IMR-90 (cell line): ENCODE measurements around the gene SOX8. TPM values are rescaled to one million over a fixed set of nuclear protein-coding genes. Genes with fewer than 3 reads are reported as not detected.

Experiments used
- ATAC-seq: fragments of 200-7000 bp; cut with Tn5 transposase; 2 replicates; pipeline ENCODE4 v1.9.1; 2020; ENCODE audit warnings: low read depth, mild to moderate bottlenecking, moderate library complexity
- BruUV-seq: library from RNA; stranded (reverse); fragments of 400-500 nt; replicated peaks from 2 replicates; lab custom pipeline; 2021; lab: Mats Ljungman, UMichigan
- CTCF ChIA-PET: fragments of 300-600 bp; formaldehyde crosslinking; extraction: SDS; loops from one replicate; lab custom pipeline; 2021; ENCODE audit warnings: antibody characterized with exemption; lab: Yijun Ruan, JAX
- POLR2A ChIA-PET: fragments of 300-600 bp; sonication (Branson Sonifier 250); formaldehyde crosslinking; loops from one replicate; lab custom pipeline; 2022; ENCODE audit warnings: antibody characterized with exemption; ENCODE audit not compliant: unreplicated experiment; lab: Charles Lee
- DNase-seq: peaks from one replicate; pipeline ENCODE4 v3.0.0; 2013
- H2AFZ ChIP-seq: replicated peaks from 2 replicates; pipeline ENCODE3; 2013; ENCODE audit warnings: low read length, mild to moderate bottlenecking; ENCODE audit not compliant: poor library complexity
- H2AK5ac ChIP-seq: 2 replicates; pipeline ENCODE4 v1.6.1; 2013; ENCODE audit warnings: low read depth, low read length, inconsistent platforms
- H2AK9ac ChIP-seq: replicated peaks from 2 replicates; pipeline ENCODE3; 2013; ENCODE audit warnings: mild to moderate bottlenecking, low read depth, low read length, moderate library complexity; ENCODE audit not compliant: poor library complexity
- H2BK120ac ChIP-seq: 2 replicates; pipeline ENCODE4 v1.6.1; 2013; ENCODE audit warnings: low read depth, low read length, inconsistent platforms
- H2BK15ac ChIP-seq: 3 replicates; pipeline ENCODE4 v1.6.1; 2013; ENCODE audit warnings: low read depth, low read length, inconsistent platforms
- H2BK20ac ChIP-seq: 2 replicates; pipeline ENCODE4 v1.6.1; 2013; ENCODE audit warnings: low read depth, mild to moderate bottlenecking, inconsistent platforms, low read length, moderate library complexity
- H2BK5ac ChIP-seq: 2 replicates; pipeline ENCODE4 v1.6.1; 2013; ENCODE audit warnings: mild to moderate bottlenecking, low read depth, low read length, inconsistent platforms; ENCODE audit not compliant: poor library complexity, severe bottlenecking
- H3K14ac ChIP-seq: replicated peaks from 2 replicates; pipeline ENCODE4 v1.6.1; 2013; ENCODE audit warnings: low read depth, low read length, inconsistent platforms
- H3K18ac ChIP-seq: 2 replicates; pipeline ENCODE4 v1.6.1; 2013; ENCODE audit warnings: low read depth, low read length, control low read depth
- H3K23ac ChIP-seq: 2 replicates; pipeline ENCODE4 v1.6.1; 2013; ENCODE audit warnings: low read depth, low read length, inconsistent platforms
- H3K27ac ChIP-seq: 2 replicates; pipeline ENCODE4 v1.5.1; 2013; ENCODE audit warnings: mild to moderate bottlenecking, control low read depth, low read length; ENCODE audit not compliant: insufficient read depth
- H3K27me3 ChIP-seq: 2 replicates; pipeline ENCODE4 v1.6.1; 2013; ENCODE audit warnings: low read length; ENCODE audit not compliant: control insufficient read depth, insufficient read depth
- H3K36me3 ChIP-seq: 2 replicates; pipeline ENCODE4 v1.6.1; 2013; ENCODE audit warnings: low read length, mixed read lengths; ENCODE audit not compliant: control insufficient read depth, insufficient read depth
- H3K4ac ChIP-seq: 2 replicates; pipeline ENCODE4 v1.6.1; 2013; ENCODE audit warnings: low read depth, low read length, inconsistent platforms
- H3K4me1 ChIP-seq: 2 replicates; pipeline ENCODE4 v1.6.1; 2013; ENCODE audit warnings: low read length, mixed read lengths; ENCODE audit not compliant: control insufficient read depth, insufficient read depth
- H3K4me2 ChIP-seq: 2 replicates; pipeline ENCODE4 v1.6.1; 2013; ENCODE audit warnings: low read depth, mild to moderate bottlenecking, control low read depth, low read length, moderate library complexity
- H3K4me3 ChIP-seq: 2 replicates; pipeline ENCODE4 v1.5.1; 2013; ENCODE audit warnings: low read depth, mild to moderate bottlenecking, control low read depth, low read length, moderate library complexity; ENCODE audit not compliant: insufficient read depth
- H3K56ac ChIP-seq: 2 replicates; pipeline ENCODE4 v1.6.1; 2013; ENCODE audit warnings: low read length, inconsistent platforms; ENCODE audit not compliant: insufficient read depth; ENCODE audit errors: extremely low read depth
- H3K79me1 ChIP-seq, 2 experiments: 2 replicates each; pipeline ENCODE4 v1.6.1; 2013; ENCODE audit warnings: low read length in 2 of 2, inconsistent platforms in 1 of 2, low read depth in 1 of 2
- H3K9ac ChIP-seq: 2 replicates; pipeline ENCODE4 v1.6.1; 2013; ENCODE audit warnings: low read depth, low read length, control low read depth
- H3K9me1 ChIP-seq: 2 replicates; pipeline ENCODE4 v1.6.1; 2013; ENCODE audit warnings: low read length, inconsistent platforms; ENCODE audit not compliant: insufficient read depth
- H3K9me3 ChIP-seq: 2 replicates; pipeline ENCODE4 v1.6.1; 2013; ENCODE audit warnings: low read length; ENCODE audit not compliant: control insufficient read depth, insufficient read depth
- H4K20me1 ChIP-seq: 2 replicates; pipeline ENCODE4 v1.6.1; 2013; ENCODE audit warnings: low read length, inconsistent platforms; ENCODE audit not compliant: insufficient read depth
- H4K5ac ChIP-seq: 2 replicates; pipeline ENCODE4 v1.6.1; 2013; ENCODE audit warnings: mild to moderate bottlenecking, low read depth, low read length, control low read depth
- H4K8ac ChIP-seq, 2 experiments: 2 replicates each; pipeline ENCODE4 v1.6.1; 2013; ENCODE audit warnings: low read depth in 2 of 2, low read length in 2 of 2, control low read depth in 1 of 2, inconsistent platforms in 1 of 2
- H4K91ac ChIP-seq: 2 replicates; pipeline ENCODE4 v1.6.1; 2013; ENCODE audit warnings: low read depth, low read length, inconsistent platforms; ENCODE audit not compliant: insufficient read depth
- CEBPB ChIP-seq: IDR thresholded peaks from 2 replicates; pipeline ENCODE4 v1.6.1; 2012; ENCODE audit warnings: low read depth, low read length, improper control_type of control experiment
- CHD1 ChIP-seq: IDR thresholded peaks from 2 replicates; pipeline ENCODE4 v1.6.1; 2012; ENCODE audit warnings: low read depth, low read length, improper control_type of control experiment
- MAFK ChIP-seq: IDR thresholded peaks from 2 replicates; pipeline ENCODE4 v1.6.1; 2012; ENCODE audit warnings: low read depth, low read length, improper control_type of control experiment
- RAD21 ChIP-seq: IDR thresholded peaks from 2 replicates; pipeline ENCODE4 v1.6.1; 2012; ENCODE audit warnings: low read length, improper control_type of control experiment
- RFX5 ChIP-seq: IDR thresholded peaks from 2 replicates; pipeline ENCODE4 v1.8.0; 2012; ENCODE audit warnings: low read depth, mild to moderate bottlenecking, low read length, moderate library complexity
- WGBS, 2 experiments: methylation state at CpG; one replicate each; pipeline versions ENCODE4 v1.1.5 to v1.1.7; 2013; ENCODE audit warnings: missing lambda C conversion rate in 2 of 2; ENCODE audit not compliant: insufficient read length in 1 of 2; ENCODE audit errors: extremely low coverage in 2 of 2; 5-methylcytosine and 5-hydroxymethylcytosine counted together
- dilution Hi-C: fragments of 300-500 bp; cut with HindIII; formaldehyde crosslinking; loops from one replicate; pipeline ENCODE4 v1.14.3; 2018; ENCODE audit warnings: low sequenced_read_pairs; ENCODE audit not compliant: unreplicated experiment
- in situ Hi-C: fragments of 300-500 bp; cut with MboI; formaldehyde crosslinking; loops from 3 replicates; pipeline ENCODE4 v1.14.3; 2019; ENCODE audit warnings: low sequenced_read_pairs, inconsistent platforms, mixed read lengths
- intact Hi-C: fragments of 100-400 bp; cut with micrococcal nuclease; formaldehyde crosslinking; loops from 2 replicates; pipeline ENCODE4 v1.10.0; 2022
- polyA plus RNA-seq, 3 experiments: library from polyadenylated mRNA; depleted of rRNA; stranded (reverse); fragments of >200 nt; gene quantifications; 2 replicates each; pipeline ENCODE4 v1.2.3, GENCODE V29; 2012; ENCODE audit warnings: low replicate concordance in 1 of 3
- total RNA-seq: library from RNA; depleted of rRNA; stranded (reverse); fragments of >200 nt; gene quantifications from 2 replicates; pipeline ENCODE4 v1.2.3, GENCODE V29; 2012
- TF ChIP-seq, protein P1 (sequence below): fragments of 150-350 bp; IDR thresholded peaks from 2 replicates; pipeline ENCODE4 v1.6.1; 2017; ENCODE audit warnings: mild to moderate bottlenecking, antibody characterized with exemption, low read length, low read depth

The SOX8 gene
- total and polyA plus RNA-seq, 2 of the 4 experiments (the other 2 are of a cell fraction): under 0.01 to 0.26 TPM

DNA sequence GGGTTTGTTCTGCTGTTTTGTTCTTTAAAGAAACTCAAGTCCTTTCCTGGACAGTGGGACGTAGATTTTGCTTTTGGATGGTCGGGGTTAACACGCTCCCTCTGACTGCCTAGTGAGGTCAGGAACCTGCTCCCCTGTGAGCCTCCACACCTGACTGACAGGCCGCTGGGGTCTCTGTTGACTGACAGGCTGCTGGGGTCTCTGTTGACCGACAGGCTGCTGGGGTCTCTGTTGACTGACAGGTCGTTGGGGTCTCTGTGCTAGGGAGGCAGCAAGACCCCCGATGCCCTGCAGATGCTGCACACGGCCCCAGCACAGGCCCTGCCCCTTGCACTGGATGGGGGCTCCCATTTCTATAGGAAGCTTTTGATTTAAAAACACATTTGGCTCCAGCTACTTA is 44.3 kb upstream of the SOX8 start:
- 45% methylated on average over 2 of the region's 8 CpGs; no CpG with 5 or more reads in 1 of the 2 experiments for WGBS, 2 experiments
- H3K4me3 ChIP-seq: no peak overlapping the region
- H3K9ac ChIP-seq: no peak overlapping the region
- BruUV-seq: no TSS peak
- no peak overlapping the region for H2AFZ ChIP-seq
- no peak for TF ChIP-seq CHD1
- TF ChIP-seq, protein P1, sequence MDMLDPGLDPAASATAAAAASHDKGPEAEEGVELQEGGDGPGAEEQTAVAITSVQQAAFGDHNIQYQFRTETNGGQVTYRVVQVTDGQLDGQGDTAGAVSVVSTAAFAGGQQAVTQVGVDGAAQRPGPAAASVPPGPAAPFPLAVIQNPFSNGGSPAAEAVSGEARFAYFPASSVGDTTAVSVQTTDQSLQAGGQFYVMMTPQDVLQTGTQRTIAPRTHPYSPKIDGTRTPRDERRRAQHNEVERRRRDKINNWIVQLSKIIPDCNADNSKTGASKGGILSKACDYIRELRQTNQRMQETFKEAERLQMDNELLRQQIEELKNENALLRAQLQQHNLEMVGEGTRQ: no peak
- TF ChIP-seq RFX5: no peak
- TF ChIP-seq MAFK: no peak
- no peak for TF ChIP-seq CEBPB
- no peak for TF ChIP-seq RAD21
- intact Hi-C loops: no loop called here
- no peaks in the 10 kb centered on the region for H4K20me1 ChIP-seq
- in situ Hi-C loops: no loop called here
- no peak overlapping the region for H3K4ac ChIP-seq
- ChIA-PET CTCF (interaction anchor here (1.0 kb wide), 1 partner anchor 9 kb away, joined by 3 read pairs; no protein-coding TSS in a partner anchor), POLR2A (no interaction called here)
- no peak overlapping the region for H2BK15ac ChIP-seq
- ATAC-seq: no peak
- H3K4me1 ChIP-seq: no peaks in the 10 kb centered on the region
- H4K5ac ChIP-seq: no peak overlapping the region
- no peak overlapping the region for H3K56ac ChIP-seq
- no peak overlapping the region for H2BK5ac ChIP-seq
- H4K91ac ChIP-seq: no peak overlapping the region
- no peaks in the 10 kb centered on the region for H3K27me3 ChIP-seq
- H3K18ac ChIP-seq: no peak overlapping the region
- no peak overlapping the region for H2AK5ac ChIP-seq
- no peak overlapping the region for H3K4me2 ChIP-seq
- no peak for DNase-seq
- H3K36me3 ChIP-seq: peaks cover 5% of the 10 kb centered on the region
- H2AK9ac ChIP-seq: no peak overlapping the region
- H3K9me3 ChIP-seq: peaks cover 3% of the 10 kb centered on the region
- no peaks in the 10 kb centered on the region for H3K79me1 ChIP-seq
- H3K23ac ChIP-seq: no peak overlapping the region
- no peak overlapping the region for H3K27ac ChIP-seq
- no peak overlapping the region for H3K14ac ChIP-seq
- dilution Hi-C loops: no loop called here
- no peak overlapping the region for H4K8ac ChIP-seq
- H2BK120ac ChIP-seq: no peak overlapping the region
- H3K9me1 ChIP-seq: no peaks in the 10 kb centered on the region
- no peak overlapping the region for H2BK20ac ChIP-seq
